IMR-90 (cell line): ENCODE measurements around the gene SDC1. TPM values are rescaled to one million over a fixed set of nuclear protein-coding genes. Genes with fewer than 3 reads are reported as not detected.

Experiments used
- ATAC-seq: fragments of 200-7000 bp; cut with Tn5 transposase; 2 replicates; pipeline ENCODE4 v1.9.1; 2020; ENCODE audit warnings: low read depth, mild to moderate bottlenecking, moderate library complexity
- BruUV-seq: library from RNA; stranded (reverse); fragments of 400-500 nt; replicated peaks from 2 replicates; lab custom pipeline; 2021; lab: Mats Ljungman, UMichigan
- CTCF ChIA-PET: fragments of 300-600 bp; formaldehyde crosslinking; extraction: SDS; loops from one replicate; lab custom pipeline; 2021; ENCODE audit warnings: antibody characterized with exemption; lab: Yijun Ruan, JAX
- POLR2A ChIA-PET: fragments of 300-600 bp; sonication (Branson Sonifier 250); formaldehyde crosslinking; loops from one replicate; lab custom pipeline; 2022; ENCODE audit warnings: antibody characterized with exemption; ENCODE audit not compliant: unreplicated experiment; lab: Charles Lee
- DNase-seq: peaks from one replicate; pipeline ENCODE4 v3.0.0; 2013
- H2AFZ ChIP-seq: replicated peaks from 2 replicates; pipeline ENCODE3; 2013; ENCODE audit warnings: low read length, mild to moderate bottlenecking; ENCODE audit not compliant: poor library complexity
- H2AK5ac ChIP-seq: 2 replicates; pipeline ENCODE4 v1.6.1; 2013; ENCODE audit warnings: low read depth, low read length, inconsistent platforms
- H2AK9ac ChIP-seq: replicated peaks from 2 replicates; pipeline ENCODE3; 2013; ENCODE audit warnings: mild to moderate bottlenecking, low read depth, low read length, moderate library complexity; ENCODE audit not compliant: poor library complexity
- H2BK120ac ChIP-seq: 2 replicates; pipeline ENCODE4 v1.6.1; 2013; ENCODE audit warnings: low read depth, low read length, inconsistent platforms
- H2BK15ac ChIP-seq: 3 replicates; pipeline ENCODE4 v1.6.1; 2013; ENCODE audit warnings: low read depth, low read length, inconsistent platforms
- H2BK20ac ChIP-seq: 2 replicates; pipeline ENCODE4 v1.6.1; 2013; ENCODE audit warnings: low read depth, mild to moderate bottlenecking, inconsistent platforms, low read length, moderate library complexity
- H2BK5ac ChIP-seq: 2 replicates; pipeline ENCODE4 v1.6.1; 2013; ENCODE audit warnings: mild to moderate bottlenecking, low read depth, low read length, inconsistent platforms; ENCODE audit not compliant: poor library complexity, severe bottlenecking
- H3K14ac ChIP-seq: replicated peaks from 2 replicates; pipeline ENCODE4 v1.6.1; 2013; ENCODE audit warnings: low read depth, low read length, inconsistent platforms
- H3K18ac ChIP-seq: 2 replicates; pipeline ENCODE4 v1.6.1; 2013; ENCODE audit warnings: low read depth, low read length, control low read depth
- H3K23ac ChIP-seq: 2 replicates; pipeline ENCODE4 v1.6.1; 2013; ENCODE audit warnings: low read depth, low read length, inconsistent platforms
- H3K27ac ChIP-seq: 2 replicates; pipeline ENCODE4 v1.5.1; 2013; ENCODE audit warnings: mild to moderate bottlenecking, control low read depth, low read length; ENCODE audit not compliant: insufficient read depth
- H3K27me3 ChIP-seq: 2 replicates; pipeline ENCODE4 v1.6.1; 2013; ENCODE audit warnings: low read length; ENCODE audit not compliant: control insufficient read depth, insufficient read depth
- H3K36me3 ChIP-seq: 2 replicates; pipeline ENCODE4 v1.6.1; 2013; ENCODE audit warnings: low read length, mixed read lengths; ENCODE audit not compliant: control insufficient read depth, insufficient read depth
- H3K4ac ChIP-seq: 2 replicates; pipeline ENCODE4 v1.6.1; 2013; ENCODE audit warnings: low read depth, low read length, inconsistent platforms
- H3K4me1 ChIP-seq: 2 replicates; pipeline ENCODE4 v1.6.1; 2013; ENCODE audit warnings: low read length, mixed read lengths; ENCODE audit not compliant: control insufficient read depth, insufficient read depth
- H3K4me2 ChIP-seq: 2 replicates; pipeline ENCODE4 v1.6.1; 2013; ENCODE audit warnings: low read depth, mild to moderate bottlenecking, control low read depth, low read length, moderate library complexity
- H3K4me3 ChIP-seq: 2 replicates; pipeline ENCODE4 v1.5.1; 2013; ENCODE audit warnings: low read depth, mild to moderate bottlenecking, control low read depth, low read length, moderate library complexity; ENCODE audit not compliant: insufficient read depth
- H3K56ac ChIP-seq: 2 replicates; pipeline ENCODE4 v1.6.1; 2013; ENCODE audit warnings: low read length, inconsistent platforms; ENCODE audit not compliant: insufficient read depth; ENCODE audit errors: extremely low read depth
- H3K79me1 ChIP-seq, 2 experiments: 2 replicates each; pipeline ENCODE4 v1.6.1; 2013; ENCODE audit warnings: low read length in 2 of 2, inconsistent platforms in 1 of 2, low read depth in 1 of 2
- H3K9ac ChIP-seq: 2 replicates; pipeline ENCODE4 v1.6.1; 2013; ENCODE audit warnings: low read depth, low read length, control low read depth
- H3K9me1 ChIP-seq: 2 replicates; pipeline ENCODE4 v1.6.1; 2013; ENCODE audit warnings: low read length, inconsistent platforms; ENCODE audit not compliant: insufficient read depth
- H3K9me3 ChIP-seq: 2 replicates; pipeline ENCODE4 v1.6.1; 2013; ENCODE audit warnings: low read length; ENCODE audit not compliant: control insufficient read depth, insufficient read depth
- H4K20me1 ChIP-seq: 2 replicates; pipeline ENCODE4 v1.6.1; 2013; ENCODE audit warnings: low read length, inconsistent platforms; ENCODE audit not compliant: insufficient read depth
- H4K5ac ChIP-seq: 2 replicates; pipeline ENCODE4 v1.6.1; 2013; ENCODE audit warnings: mild to moderate bottlenecking, low read depth, low read length, control low read depth
- H4K8ac ChIP-seq, 2 experiments: 2 replicates each; pipeline ENCODE4 v1.6.1; 2013; ENCODE audit warnings: low read depth in 2 of 2, low read length in 2 of 2, control low read depth in 1 of 2, inconsistent platforms in 1 of 2
- H4K91ac ChIP-seq: 2 replicates; pipeline ENCODE4 v1.6.1; 2013; ENCODE audit warnings: low read depth, low read length, inconsistent platforms; ENCODE audit not compliant: insufficient read depth
- CHD1 ChIP-seq: IDR thresholded peaks from 2 replicates; pipeline ENCODE4 v1.6.1; 2012; ENCODE audit warnings: low read depth, low read length, improper control_type of control experiment
- CTCF ChIP-seq: conservative IDR thresholded peaks from 2 replicates; pipeline ENCODE4 v1.5.1; 2012; ENCODE audit warnings: mild to moderate bottlenecking, low read depth, low read length, improper control_type of control experiment
- ELK1 ChIP-seq: fragments of 150-350 bp; IDR thresholded peaks from 2 replicates; pipeline ENCODE4 v1.6.1; 2016; ENCODE audit warnings: low read depth, mild to moderate bottlenecking, low read length, moderate library complexity, borderline replicate concordance
- FOS ChIP-seq: fragments of 150-350 bp; IDR thresholded peaks from 2 replicates; pipeline ENCODE4 v1.6.1; 2016; ENCODE audit warnings: low read depth, low read length
- MAFK ChIP-seq: IDR thresholded peaks from 2 replicates; pipeline ENCODE4 v1.6.1; 2012; ENCODE audit warnings: low read depth, low read length, improper control_type of control experiment
- NFE2L2 ChIP-seq: fragments of 150-350 bp; IDR thresholded peaks from 2 replicates; pipeline ENCODE4 v1.6.1; 2016; ENCODE audit warnings: low read depth, mild to moderate bottlenecking, low read length
- RAD21 ChIP-seq: IDR thresholded peaks from 2 replicates; pipeline ENCODE4 v1.6.1; 2012; ENCODE audit warnings: low read length, improper control_type of control experiment
- RCOR1 ChIP-seq: IDR thresholded peaks from 2 replicates; pipeline ENCODE4 v1.6.1; 2012; ENCODE audit warnings: mild to moderate bottlenecking, low read length, improper control_type of control experiment; ENCODE audit not compliant: insufficient replicate concordance
- RFX5 ChIP-seq: IDR thresholded peaks from 2 replicates; pipeline ENCODE4 v1.8.0; 2012; ENCODE audit warnings: low read depth, mild to moderate bottlenecking, low read length, moderate library complexity
- SMC3 ChIP-seq: fragments of 150-350 bp; IDR thresholded peaks from 2 replicates; pipeline ENCODE4 v1.6.1; 2016; ENCODE audit warnings: low read depth, mild to moderate bottlenecking, antibody characterized with exemption, low read length, moderate library complexity
- USF2 ChIP-seq: fragments of 150-350 bp; IDR thresholded peaks from 2 replicates; pipeline ENCODE4 v1.6.1; 2017; ENCODE audit warnings: mild to moderate bottlenecking, antibody characterized with exemption, low read length, low read depth
- WGBS, 2 experiments: methylation state at CpG; one replicate each; pipeline versions ENCODE4 v1.1.5 to v1.1.7; 2013; ENCODE audit warnings: missing lambda C conversion rate in 2 of 2; ENCODE audit not compliant: insufficient read length in 1 of 2; ENCODE audit errors: extremely low coverage in 2 of 2; 5-methylcytosine and 5-hydroxymethylcytosine counted together
- dilution Hi-C: fragments of 300-500 bp; cut with HindIII; formaldehyde crosslinking; loops from one replicate; pipeline ENCODE4 v1.14.3; 2018; ENCODE audit warnings: low sequenced_read_pairs; ENCODE audit not compliant: unreplicated experiment
- in situ Hi-C: fragments of 300-500 bp; cut with MboI; formaldehyde crosslinking; loops from 3 replicates; pipeline ENCODE4 v1.14.3; 2019; ENCODE audit warnings: low sequenced_read_pairs, inconsistent platforms, mixed read lengths
- intact Hi-C: fragments of 100-400 bp; cut with micrococcal nuclease; formaldehyde crosslinking; loops from 2 replicates; pipeline ENCODE4 v1.10.0; 2022
- polyA plus RNA-seq, 3 experiments: library from polyadenylated mRNA; depleted of rRNA; stranded (reverse); fragments of >200 nt; gene quantifications; 2 replicates each; pipeline ENCODE4 v1.2.3, GENCODE V29; 2012; ENCODE audit warnings: low replicate concordance in 1 of 3
- total RNA-seq: library from RNA; depleted of rRNA; stranded (reverse); fragments of >200 nt; gene quantifications from 2 replicates; pipeline ENCODE4 v1.2.3, GENCODE V29; 2012

The SDC1 gene
- total and polyA plus RNA-seq, 2 of the 4 experiments (the other 2 are of a cell fraction): 22.0 to 28.3 TPM

GRCh38 chr2:20220806-20221554, 4.0 kb downstream of the SDC1 start (continued):
- no peak for TF ChIP-seq SMC3

GRCh38 chr2:20219763-20220380, 5.1 kb downstream of the SDC1 start:
- Histone ChIP-seq H4K20me1 (no peaks in the 10 kb centered on the region), H2BK120ac (no peak overlapping the region), H3K9me1 (peaks cover 10% of the 10 kb centered on the region), H3K79me1 (peaks cover 0 to 37% of the 10 kb centered on the region in 2 experiments; a peak in 2 of 4 replicates), H3K4ac (no peak overlapping the region), H3K4me3 (no peak overlapping the region), H2AK5ac (peak overlapping the region; percentile 50; the same call in 1 of the 2 replicates), H3K4me2 (no peak overlapping the region), H2AK9ac (no peak overlapping the region), H3K14ac (no peak overlapping the region), H2BK15ac (no peak overlapping the region; the same call in 2 of the 3 replicates), H3K23ac (no peak overlapping the region), H4K91ac (peak overlapping the region; percentile 0; the same call in 1 of the 2 replicates), H2BK5ac (no peak overlapping the region), H3K9me3 (no peaks in the 10 kb centered on the region), H4K5ac (no peak overlapping the region), H3K27ac (no peak overlapping the region), H3K9ac (no peak overlapping the region), H2BK20ac (no peak overlapping the region), H3K27me3 (no peaks in the 10 kb centered on the region), H4K8ac (no peak overlapping the region), H3K4me1 (peaks cover 22% of the 10 kb centered on the region), H2AFZ (no peak overlapping the region), H3K18ac (no peak overlapping the region), H3K56ac (no peak overlapping the region), H3K36me3 (no peaks in the 10 kb centered on the region)
- no TSS peak for BruUV-seq
- dilution Hi-C loops (no loop called here), in situ Hi-C loops (no loop called here), intact Hi-C loops (loop anchor here (5.0 kb wide), 1 partner anchor 53 kb away; no protein-coding TSS in a partner anchor)
- 93% methylated on average over 7 of the region's 13 CpGs; no CpG with 5 or more reads in 1 of the 2 experiments for WGBS, 2 experiments
- DNase-seq (no peak), ATAC-seq (no peak)
- CTCF ChIA-PET: no interaction called here
- POLR2A ChIA-PET: no interaction called here
- TF ChIP-seq USF2: no peak
- TF ChIP-seq RAD21: no peak
- no peak for TF ChIP-seq RFX5
- no peak for TF ChIP-seq ELK1
- no peak for TF ChIP-seq FOS
- TF ChIP-seq CTCF: no peak
- TF ChIP-seq MAFK: no peak
- TF ChIP-seq CHD1: no peak
- TF ChIP-seq NFE2L2: no peak
- no peak for TF ChIP-seq RCOR1
- TF ChIP-seq SMC3: no peak
